IMR-90 (cell line): Measurements from ENCODE around the gene HEXD. TPM values are rescaled to one million over a fixed set of nuclear protein-coding genes. Genes with fewer than 3 reads are reported as not detected.

Experiments
- ATAC-seq: fragments of 200-7000 bp; cut with Tn5 transposase; 2 replicates; pipeline ENCODE4 v1.9.1; 2020; ENCODE audit warnings: low read depth, mild to moderate bottlenecking, moderate library complexity
- BruUV-seq: library from RNA; stranded (reverse); fragments of 400-500 nt; replicated peaks from 2 replicates; lab custom pipeline; 2021; lab: Mats Ljungman, UMichigan
- CTCF ChIA-PET: fragments of 300-600 bp; formaldehyde crosslinking; extraction: SDS; loops from one replicate; lab custom pipeline; 2021; ENCODE audit warnings: antibody characterized with exemption; lab: Yijun Ruan, JAX
- POLR2A ChIA-PET: fragments of 300-600 bp; sonication (Branson Sonifier 250); formaldehyde crosslinking; loops from one replicate; lab custom pipeline; 2022; ENCODE audit warnings: antibody characterized with exemption; ENCODE audit not compliant: unreplicated experiment; lab: Charles Lee
- DNase-seq: peaks from one replicate; pipeline ENCODE4 v3.0.0; 2013
- H2AFZ ChIP-seq: replicated peaks from 2 replicates; pipeline ENCODE3; 2013; ENCODE audit warnings: low read length, mild to moderate bottlenecking; ENCODE audit not compliant: poor library complexity
- H2AK5ac ChIP-seq: 2 replicates; pipeline ENCODE4 v1.6.1; 2013; ENCODE audit warnings: low read depth, low read length, inconsistent platforms
- H2AK9ac ChIP-seq: replicated peaks from 2 replicates; pipeline ENCODE3; 2013; ENCODE audit warnings: mild to moderate bottlenecking, low read depth, low read length, moderate library complexity; ENCODE audit not compliant: poor library complexity
- H2BK120ac ChIP-seq: 2 replicates; pipeline ENCODE4 v1.6.1; 2013; ENCODE audit warnings: low read depth, low read length, inconsistent platforms
- H2BK15ac ChIP-seq: 3 replicates; pipeline ENCODE4 v1.6.1; 2013; ENCODE audit warnings: low read depth, low read length, inconsistent platforms
- H2BK20ac ChIP-seq: 2 replicates; pipeline ENCODE4 v1.6.1; 2013; ENCODE audit warnings: low read depth, mild to moderate bottlenecking, inconsistent platforms, low read length, moderate library complexity
- H2BK5ac ChIP-seq: 2 replicates; pipeline ENCODE4 v1.6.1; 2013; ENCODE audit warnings: mild to moderate bottlenecking, low read depth, low read length, inconsistent platforms; ENCODE audit not compliant: poor library complexity, severe bottlenecking
- H3K14ac ChIP-seq: replicated peaks from 2 replicates; pipeline ENCODE4 v1.6.1; 2013; ENCODE audit warnings: low read depth, low read length, inconsistent platforms
- H3K18ac ChIP-seq: 2 replicates; pipeline ENCODE4 v1.6.1; 2013; ENCODE audit warnings: low read depth, low read length, control low read depth
- H3K23ac ChIP-seq: 2 replicates; pipeline ENCODE4 v1.6.1; 2013; ENCODE audit warnings: low read depth, low read length, inconsistent platforms
- H3K27ac ChIP-seq: 2 replicates; pipeline ENCODE4 v1.5.1; 2013; ENCODE audit warnings: mild to moderate bottlenecking, control low read depth, low read length; ENCODE audit not compliant: insufficient read depth
- H3K27me3 ChIP-seq: 2 replicates; pipeline ENCODE4 v1.6.1; 2013; ENCODE audit warnings: low read length; ENCODE audit not compliant: control insufficient read depth, insufficient read depth
- H3K36me3 ChIP-seq: 2 replicates; pipeline ENCODE4 v1.6.1; 2013; ENCODE audit warnings: low read length, mixed read lengths; ENCODE audit not compliant: control insufficient read depth, insufficient read depth
- H3K4ac ChIP-seq: 2 replicates; pipeline ENCODE4 v1.6.1; 2013; ENCODE audit warnings: low read depth, low read length, inconsistent platforms
- H3K4me1 ChIP-seq: 2 replicates; pipeline ENCODE4 v1.6.1; 2013; ENCODE audit warnings: low read length, mixed read lengths; ENCODE audit not compliant: control insufficient read depth, insufficient read depth
- H3K4me2 ChIP-seq: 2 replicates; pipeline ENCODE4 v1.6.1; 2013; ENCODE audit warnings: low read depth, mild to moderate bottlenecking, control low read depth, low read length, moderate library complexity
- H3K4me3 ChIP-seq: 2 replicates; pipeline ENCODE4 v1.5.1; 2013; ENCODE audit warnings: low read depth, mild to moderate bottlenecking, control low read depth, low read length, moderate library complexity; ENCODE audit not compliant: insufficient read depth
- H3K56ac ChIP-seq: 2 replicates; pipeline ENCODE4 v1.6.1; 2013; ENCODE audit warnings: low read length, inconsistent platforms; ENCODE audit not compliant: insufficient read depth; ENCODE audit errors: extremely low read depth
- H3K79me1 ChIP-seq, 2 experiments: 2 replicates each; pipeline ENCODE4 v1.6.1; 2013; ENCODE audit warnings: low read length in 2 of 2, inconsistent platforms in 1 of 2, low read depth in 1 of 2
- H3K9ac ChIP-seq: 2 replicates; pipeline ENCODE4 v1.6.1; 2013; ENCODE audit warnings: low read depth, low read length, control low read depth
- H3K9me1 ChIP-seq: 2 replicates; pipeline ENCODE4 v1.6.1; 2013; ENCODE audit warnings: low read length, inconsistent platforms; ENCODE audit not compliant: insufficient read depth
- H3K9me3 ChIP-seq: 2 replicates; pipeline ENCODE4 v1.6.1; 2013; ENCODE audit warnings: low read length; ENCODE audit not compliant: control insufficient read depth, insufficient read depth
- H4K20me1 ChIP-seq: 2 replicates; pipeline ENCODE4 v1.6.1; 2013; ENCODE audit warnings: low read length, inconsistent platforms; ENCODE audit not compliant: insufficient read depth
- H4K5ac ChIP-seq: 2 replicates; pipeline ENCODE4 v1.6.1; 2013; ENCODE audit warnings: mild to moderate bottlenecking, low read depth, low read length, control low read depth
- H4K8ac ChIP-seq, 2 experiments: 2 replicates each; pipeline ENCODE4 v1.6.1; 2013; ENCODE audit warnings: low read depth in 2 of 2, low read length in 2 of 2, control low read depth in 1 of 2, inconsistent platforms in 1 of 2
- H4K91ac ChIP-seq: 2 replicates; pipeline ENCODE4 v1.6.1; 2013; ENCODE audit warnings: low read depth, low read length, inconsistent platforms; ENCODE audit not compliant: insufficient read depth
- MAZ ChIP-seq: IDR thresholded peaks from 2 replicates; pipeline ENCODE4 v1.6.1; 2012; ENCODE audit warnings: low read depth, mild to moderate bottlenecking, low read length, improper control_type of control experiment, moderate library complexity, borderline replicate concordance
- WGBS, 2 experiments: methylation state at CpG; one replicate each; pipeline versions ENCODE4 v1.1.5 to v1.1.7; 2013; ENCODE audit warnings: missing lambda C conversion rate in 2 of 2; ENCODE audit not compliant: insufficient read length in 1 of 2; ENCODE audit errors: extremely low coverage in 2 of 2; 5-methylcytosine and 5-hydroxymethylcytosine counted together
- dilution Hi-C: fragments of 300-500 bp; cut with HindIII; formaldehyde crosslinking; loops from one replicate; pipeline ENCODE4 v1.14.3; 2018; ENCODE audit warnings: low sequenced_read_pairs; ENCODE audit not compliant: unreplicated experiment
- in situ Hi-C: fragments of 300-500 bp; cut with MboI; formaldehyde crosslinking; loops from 3 replicates; pipeline ENCODE4 v1.14.3; 2019; ENCODE audit warnings: low sequenced_read_pairs, inconsistent platforms, mixed read lengths
- intact Hi-C: fragments of 100-400 bp; cut with micrococcal nuclease; formaldehyde crosslinking; loops from 2 replicates; pipeline ENCODE4 v1.10.0; 2022
- polyA plus RNA-seq, 3 experiments: library from polyadenylated mRNA; depleted of rRNA; stranded (reverse); fragments of >200 nt; gene quantifications; 2 replicates each; pipeline ENCODE4 v1.2.3, GENCODE V29; 2012; ENCODE audit warnings: low replicate concordance in 1 of 3
- total RNA-seq: library from RNA; depleted of rRNA; stranded (reverse); fragments of >200 nt; gene quantifications from 2 replicates; pipeline ENCODE4 v1.2.3, GENCODE V29; 2012

Gene HEXD
- total and polyA plus RNA-seq, 2 of the 4 experiments (the other 2 are of a cell fraction), result 3.8 to 9.5 TPM

DNA sequence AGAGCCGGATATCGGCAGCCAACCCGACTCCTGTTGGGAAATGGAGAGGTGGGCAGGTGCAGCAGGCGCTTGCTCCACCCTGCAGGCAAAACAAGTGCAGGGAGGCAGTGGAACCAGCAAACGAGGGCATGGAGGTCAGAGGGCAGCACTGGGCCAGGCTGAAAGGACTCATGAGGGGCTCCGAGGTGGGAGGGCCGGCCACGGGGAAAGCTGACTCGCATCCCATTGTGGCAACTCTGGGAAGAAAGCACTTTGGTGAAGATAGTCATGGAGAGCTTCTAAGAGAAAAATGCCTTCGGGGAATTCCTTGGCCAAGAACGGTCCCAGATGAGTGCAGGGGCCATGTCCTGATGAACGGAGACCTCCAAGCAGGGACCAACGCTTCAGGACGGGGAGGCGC, 28.0 kb downstream of the HEXD start:
- peaks cover 8% of the 10 kb centered on the region; the same call in 1 of the 2 replicates for H3K4me1 ChIP-seq
- peak overlapping the region; percentile 55 for H2AK9ac ChIP-seq
- H3K14ac ChIP-seq, result no peak overlapping the region
- in situ Hi-C loops (no loop called here), intact Hi-C loops (no loop called here), dilution Hi-C loops (no loop called here)
- H3K9me1 ChIP-seq, result 0 out of 2 replicates have a peak, but pooled peaks cover 8% of the 10 kb centered on the region
- H2BK15ac ChIP-seq, result no peak overlapping the region
- DNase-seq (no peak), ATAC-seq (no peak)
- peaks cover 18% of the 10 kb centered on the region for H4K20me1 ChIP-seq
- no peak overlapping the region for H2AK5ac ChIP-seq
- H2AFZ ChIP-seq, result no peak overlapping the region
- no TSS peak for BruUV-seq
- no peak overlapping the region for H4K91ac ChIP-seq
- CTCF ChIA-PET, result no interaction called here
- no peak overlapping the region for H3K4me3 ChIP-seq
- TF ChIP-seq MAZ, result no peak
- no peak overlapping the region for H3K4me2 ChIP-seq
- no peaks in the 10 kb centered on the region for H3K27me3 ChIP-seq
- WGBS, 2 experiments, result 76% methylated on average over 5 of the region's 15 CpGs; no CpG with 5 or more reads in 1 of the 2 experiments
- POLR2A ChIA-PET, result no interaction called here
- H2BK120ac ChIP-seq, result no peak overlapping the region
- H3K79me1 ChIP-seq, result peaks cover 19 to 45% of the 10 kb centered on the region in 2 experiments
- no peak overlapping the region for H3K18ac ChIP-seq
- H4K5ac ChIP-seq, result no peak overlapping the region
- no peak overlapping the region for H2BK20ac ChIP-seq
- H3K9ac ChIP-seq, result no peak overlapping the region
- H3K56ac ChIP-seq, result no peak overlapping the region
- H2BK5ac ChIP-seq, result no peak overlapping the region
- no peak overlapping the region for H3K4ac ChIP-seq
- H3K23ac ChIP-seq, result no peak overlapping the region
- no peaks in the 10 kb centered on the region for H3K9me3 ChIP-seq
- H3K36me3 ChIP-seq, result peaks cover 45% of the 10 kb centered on the region
- no peak overlapping the region for H4K8ac ChIP-seq
- H3K27ac ChIP-seq, result no peak overlapping the region
